LNCAP (cell line): ENCODE results near the gene JAKMIP1.

Experiments
- TF ChIP-seq, protein P1 (sequence below): fragments of 450-650 bp; IDR thresholded peaks from 2 replicates; pipeline ENCODE4 v1.5.1; 2017; ENCODE audit warnings: mild to moderate bottlenecking

JAKMIP1 gene

DNA sequence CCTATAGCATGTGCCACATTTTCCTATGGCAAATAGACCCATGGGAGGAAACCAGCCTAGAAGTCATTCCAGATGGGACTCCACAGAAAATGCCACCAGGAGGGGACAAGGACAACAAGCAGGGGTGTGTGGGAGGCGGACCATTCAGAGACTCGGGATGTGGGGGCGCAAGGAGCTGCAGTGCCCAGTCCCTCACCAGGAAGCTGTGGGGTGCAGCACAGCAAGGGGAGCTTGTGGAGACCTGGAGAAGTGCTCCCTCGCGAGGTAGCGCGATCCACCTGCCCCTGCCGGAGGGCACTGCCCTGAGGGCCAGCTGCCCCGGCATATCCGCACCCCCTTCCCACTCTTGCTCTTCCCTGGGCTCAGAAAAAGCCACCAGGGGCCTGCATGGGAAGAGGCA, 136.7 kb downstream of the JAKMIP1 start:
- TF ChIP-seq, protein P1, sequence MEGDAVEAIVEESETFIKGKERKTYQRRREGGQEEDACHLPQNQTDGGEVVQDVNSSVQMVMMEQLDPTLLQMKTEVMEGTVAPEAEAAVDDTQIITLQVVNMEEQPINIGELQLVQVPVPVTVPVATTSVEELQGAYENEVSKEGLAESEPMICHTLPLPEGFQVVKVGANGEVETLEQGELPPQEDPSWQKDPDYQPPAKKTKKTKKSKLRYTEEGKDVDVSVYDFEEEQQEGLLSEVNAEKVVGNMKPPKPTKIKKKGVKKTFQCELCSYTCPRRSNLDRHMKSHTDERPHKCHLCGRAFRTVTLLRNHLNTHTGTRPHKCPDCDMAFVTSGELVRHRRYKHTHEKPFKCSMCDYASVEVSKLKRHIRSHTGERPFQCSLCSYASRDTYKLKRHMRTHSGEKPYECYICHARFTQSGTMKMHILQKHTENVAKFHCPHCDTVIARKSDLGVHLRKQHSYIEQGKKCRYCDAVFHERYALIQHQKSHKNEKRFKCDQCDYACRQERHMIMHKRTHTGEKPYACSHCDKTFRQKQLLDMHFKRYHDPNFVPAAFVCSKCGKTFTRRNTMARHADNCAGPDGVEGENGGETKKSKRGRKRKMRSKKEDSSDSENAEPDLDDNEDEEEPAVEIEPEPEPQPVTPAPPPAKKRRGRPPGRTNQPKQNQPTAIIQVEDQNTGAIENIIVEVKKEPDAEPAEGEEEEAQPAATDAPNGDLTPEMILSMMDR, result no peak

- TF ChIP-seq, protein P1, result no peak
Measured at GRCh38 chr4:6062133-6062532, 138.2 kb downstream of the JAKMIP1 start.

GRCh38 chr4:6059375-6059805, 141.0 kb downstream of the JAKMIP1 start:
- TF ChIP-seq, protein P1, result no peak

DNA sequence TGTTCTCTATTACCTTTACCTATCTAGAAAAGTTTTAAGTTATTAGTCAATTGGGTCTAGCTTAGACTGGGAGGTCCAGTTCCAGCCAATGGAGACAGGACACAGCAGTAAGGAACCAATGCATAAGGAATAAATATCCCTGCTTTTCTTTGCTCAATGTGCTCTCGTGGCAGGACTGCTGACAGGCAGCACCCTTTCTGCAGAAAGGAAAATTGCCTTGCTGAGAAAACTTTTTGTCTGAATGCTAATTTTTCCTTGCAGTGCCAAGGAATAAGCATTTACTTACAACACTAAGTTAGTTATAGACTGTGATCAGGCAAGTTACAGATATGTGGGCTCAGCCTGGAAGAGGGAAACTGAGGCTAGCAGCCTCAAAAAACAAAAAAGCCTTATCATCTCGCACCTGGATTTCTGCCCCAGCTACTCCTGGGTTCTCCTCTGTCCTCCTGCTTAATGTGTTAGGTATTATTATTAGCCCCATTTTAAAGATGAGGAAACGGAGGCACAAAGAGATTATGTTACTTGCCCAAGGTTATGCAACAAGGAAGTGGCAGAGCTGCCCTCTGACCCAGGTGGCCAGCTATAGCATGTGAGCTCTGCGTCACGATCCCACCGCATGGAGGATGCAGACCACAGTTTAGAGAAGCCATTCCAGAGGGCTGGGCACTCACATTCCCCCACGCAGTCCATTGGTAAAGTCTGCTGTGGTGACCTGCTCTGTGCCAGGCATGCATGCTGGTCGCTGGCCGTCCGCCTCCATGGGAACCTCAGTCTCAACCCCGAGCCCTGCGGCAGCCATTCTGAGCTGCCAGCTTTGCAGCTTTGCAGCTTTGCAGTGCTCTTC, 141.6 kb downstream of the JAKMIP1 start:
- TF ChIP-seq, protein P1, result no peak

- TF ChIP-seq, protein P1, result no peak
Measured at GRCh38 chr4:6056976-6057766, 143.2 kb downstream of the JAKMIP1 start.

- TF ChIP-seq, protein P1, result no peak
Measured at GRCh38 chr4:6055436-6055835, 144.9 kb downstream of the JAKMIP1 start.

- TF ChIP-seq, protein P1, result no peak
Measured at GRCh38 chr4:6055030-6055429, 145.3 kb downstream of the JAKMIP1 start.
